IPS DF 4.7 (cell line): Measurements from ENCODE around the gene TAF9B.
"Not testable (repeated sequence)": the region's sequence is repeated elsewhere in the genome, so short reads cannot be mapped to it uniquely, and the experiment has no call there.

Experiments
- DNase-seq: peaks from one replicate; pipeline ENCODE4 v3.0.0-alpha.2; 2013; ENCODE audit warnings: low spot score; ENCODE audit errors: extremely low read depth

Gene TAF9B, protein sequence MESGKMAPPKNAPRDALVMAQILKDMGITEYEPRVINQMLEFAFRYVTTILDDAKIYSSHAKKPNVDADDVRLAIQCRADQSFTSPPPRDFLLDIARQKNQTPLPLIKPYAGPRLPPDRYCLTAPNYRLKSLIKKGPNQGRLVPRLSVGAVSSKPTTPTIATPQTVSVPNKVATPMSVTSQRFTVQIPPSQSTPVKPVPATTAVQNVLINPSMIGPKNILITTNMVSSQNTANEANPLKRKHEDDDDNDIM

DNA sequence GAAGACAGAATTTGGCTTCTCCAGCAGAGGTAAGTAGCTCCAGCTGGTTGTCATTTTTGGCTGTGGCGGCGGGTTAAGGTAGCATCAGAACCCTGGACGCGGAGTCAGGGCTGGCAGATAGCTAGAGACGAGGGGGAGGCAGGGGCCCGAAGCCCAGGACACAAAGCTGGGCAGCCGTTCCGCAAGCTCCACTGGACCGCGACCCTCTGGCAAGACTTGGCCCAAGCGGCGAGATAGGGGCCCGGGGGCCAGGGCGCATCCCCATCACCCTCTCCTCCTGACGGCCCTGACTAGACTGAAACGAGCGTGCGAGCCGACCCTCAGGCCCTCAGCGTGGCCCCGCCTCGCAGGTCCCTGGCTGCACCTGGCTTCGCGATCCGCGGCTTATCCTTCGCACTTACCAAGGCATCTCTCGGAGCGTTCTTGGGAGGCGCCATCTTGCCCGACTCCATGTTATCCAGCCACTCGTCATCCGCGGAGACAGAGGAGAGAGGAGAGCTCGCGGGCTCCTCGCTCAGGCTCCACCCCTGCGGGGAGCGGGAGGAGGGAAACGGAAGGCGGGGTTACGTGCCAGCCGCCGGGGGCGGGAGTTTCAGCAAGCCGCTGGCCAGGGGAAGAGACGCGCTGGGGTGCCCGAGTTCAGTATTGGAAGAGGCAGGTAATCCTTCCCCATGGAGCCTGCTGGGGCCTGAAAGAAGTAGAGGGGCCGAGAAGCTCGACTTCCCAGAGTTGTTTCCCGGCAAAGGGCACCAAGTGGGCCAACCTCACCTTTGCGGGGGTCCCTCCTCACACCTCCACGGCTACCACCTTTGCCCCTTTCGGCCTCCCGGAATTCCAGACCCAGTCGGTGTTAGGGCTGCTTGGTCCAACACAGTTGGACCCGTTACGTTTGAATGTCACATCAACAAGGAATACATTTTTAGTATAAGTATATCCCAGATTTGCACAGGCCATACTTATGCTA, at the start of gene TAF9B:
TAF9B (minus strand) TSS at position 491 of the 964 bp plus-strand sequence; CDS start at position 452, 39 bp downstream.
- no peak for DNase-seq

DNA sequence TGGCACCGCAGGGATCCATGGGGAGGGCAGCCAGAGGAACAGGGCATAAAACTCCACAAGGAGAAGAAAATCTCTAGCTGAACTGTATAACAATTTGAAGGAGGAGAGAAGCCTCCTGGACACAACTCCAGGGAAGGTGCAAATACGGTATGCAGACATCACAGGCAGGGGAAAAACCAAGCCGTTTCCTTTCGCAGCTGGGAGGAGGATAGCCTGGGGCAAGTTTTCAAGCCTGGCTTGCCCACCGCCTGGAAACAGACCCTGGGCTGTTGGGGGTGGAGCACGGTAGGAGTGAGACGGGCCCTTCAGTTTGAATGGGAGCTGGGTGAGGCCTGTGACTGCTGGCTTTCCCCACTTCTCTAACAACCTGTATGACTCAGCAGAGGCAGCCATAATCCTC, 43.4 kb upstream of the TAF9B start:
- no peak for DNase-seq

GRCh38 chrX:78181307-78181706, 41.9 kb upstream of the TAF9B start:
- DNase-seq = no peak

DNA sequence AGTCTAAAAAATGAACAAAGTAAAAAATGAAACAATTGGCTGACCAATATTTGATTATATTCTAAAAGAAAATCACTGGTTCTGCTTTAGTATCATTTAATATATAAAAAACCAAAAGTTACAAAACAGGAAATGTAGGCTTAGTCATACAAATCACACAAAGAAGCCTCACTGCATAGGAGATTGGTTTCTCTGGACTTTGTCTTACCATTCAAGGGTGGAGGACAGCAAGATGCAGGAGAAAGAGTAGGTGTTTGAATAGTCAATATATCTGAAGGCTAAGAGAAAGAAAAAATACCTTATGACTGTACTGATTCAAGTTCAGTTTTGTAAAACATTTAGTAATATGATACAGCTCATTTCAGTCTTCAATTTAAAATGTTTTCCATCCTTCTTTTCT, 28.6 kb upstream of the TAF9B start:
- no peak for DNase-seq

- no peak for DNase-seq
Observed at GRCh38 chrX:78165425-78165824, 26.0 kb upstream of the TAF9B start.

GRCh38 chrX:78163175-78163574, 23.7 kb upstream of the TAF9B start:
- not testable (repeated sequence) for DNase-seq

DNA sequence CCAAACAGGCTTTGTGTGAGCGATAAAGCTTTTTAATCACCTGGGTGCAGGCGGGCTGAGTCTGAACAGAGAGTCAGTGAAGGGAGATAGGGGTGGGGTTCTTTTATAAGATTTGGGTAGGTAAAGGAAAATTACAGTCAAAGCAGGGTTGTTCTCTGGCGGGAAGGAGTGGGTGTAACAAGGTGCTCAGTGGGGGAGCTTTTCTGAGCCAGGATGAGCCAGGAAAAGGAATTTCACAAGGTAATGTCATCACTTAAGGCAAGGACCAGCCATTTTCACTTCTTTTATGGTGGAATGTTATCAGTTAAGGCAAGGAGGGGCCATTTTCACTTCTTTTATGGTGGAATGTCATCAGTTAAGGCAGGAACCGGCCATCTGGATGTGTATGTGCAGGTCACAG, 21.3 kb upstream of the TAF9B start:
- not testable (repeated sequence) for DNase-seq

GRCh38 chrX:78157846-78158245, 18.4 kb upstream of the TAF9B start:
- DNase-seq = not testable (repeated sequence)

GRCh38 chrX:78157373-78157772, 17.9 kb upstream of the TAF9B start:
- not testable (repeated sequence) for DNase-seq

- DNase-seq = not testable (repeated sequence)
Observed at GRCh38 chrX:78147002-78147540, 7.6 kb upstream of the TAF9B start.

DNA sequence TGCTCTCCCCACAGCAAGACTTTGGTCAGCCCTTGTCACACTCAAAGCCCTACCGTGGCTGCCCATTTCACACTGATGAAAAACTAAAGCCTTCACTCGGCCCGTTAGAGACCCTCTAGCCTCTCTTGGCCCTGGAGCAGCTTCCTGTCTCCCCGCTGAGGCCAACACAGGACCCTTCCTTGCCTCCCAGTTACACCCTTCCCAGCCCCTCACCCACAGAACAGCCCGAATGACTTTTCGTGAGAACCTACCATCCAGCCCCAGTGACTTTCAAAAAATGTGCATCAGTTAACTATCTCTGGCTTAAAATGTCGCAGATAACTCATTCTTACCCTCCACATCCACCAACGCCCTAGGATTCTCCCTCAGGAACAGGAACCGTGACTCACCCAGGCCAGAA, 756 bp upstream of the TAF9B start:
- no peak for DNase-seq

- DNase-seq = no peak
Observed at GRCh38 chrX:78133238-78133960, 6.1 kb downstream of the TAF9B start.

- DNase-seq = no peak
Observed at GRCh38 chrX:78131117-78131516, 8.3 kb downstream of the TAF9B start.

DNA sequence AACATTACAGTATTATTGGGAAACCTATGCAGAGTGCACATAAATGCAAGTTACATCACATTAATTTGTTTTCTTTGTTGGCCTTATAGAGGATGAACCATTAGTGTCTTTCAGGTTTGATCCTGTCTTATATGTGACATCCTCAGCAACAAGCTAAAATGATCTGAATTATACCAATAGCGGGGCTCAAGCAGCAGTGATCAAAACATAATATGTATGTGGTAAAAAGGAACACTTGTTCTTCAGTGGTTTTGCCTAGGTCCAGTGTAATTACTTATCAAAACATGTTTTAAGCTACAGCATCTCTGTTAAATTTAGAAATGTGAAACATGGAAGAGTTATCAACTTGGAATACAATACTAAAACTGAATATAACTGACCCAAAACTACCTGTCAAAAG, 9.1 kb downstream of the TAF9B start:
- no peak for DNase-seq

DNA sequence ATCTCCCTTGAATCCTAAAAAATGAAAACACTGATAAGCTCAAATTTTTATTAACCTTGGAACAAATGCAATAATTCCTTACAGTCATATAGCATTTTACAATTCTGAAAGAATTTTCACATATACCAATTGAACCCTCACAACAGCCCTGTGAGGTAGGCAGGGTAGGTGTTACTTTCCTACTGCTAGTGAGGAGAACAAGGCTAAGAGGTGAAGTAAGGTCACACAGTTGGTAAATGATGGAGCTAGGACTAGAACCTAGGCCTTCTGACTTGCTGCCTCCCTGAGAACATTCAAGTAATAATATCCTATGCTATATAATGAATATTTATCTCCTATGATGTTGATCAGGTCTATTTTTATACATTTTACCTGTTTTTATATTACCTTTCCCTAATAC, 9.7 kb downstream of the TAF9B start:
- no peak for DNase-seq

DNA sequence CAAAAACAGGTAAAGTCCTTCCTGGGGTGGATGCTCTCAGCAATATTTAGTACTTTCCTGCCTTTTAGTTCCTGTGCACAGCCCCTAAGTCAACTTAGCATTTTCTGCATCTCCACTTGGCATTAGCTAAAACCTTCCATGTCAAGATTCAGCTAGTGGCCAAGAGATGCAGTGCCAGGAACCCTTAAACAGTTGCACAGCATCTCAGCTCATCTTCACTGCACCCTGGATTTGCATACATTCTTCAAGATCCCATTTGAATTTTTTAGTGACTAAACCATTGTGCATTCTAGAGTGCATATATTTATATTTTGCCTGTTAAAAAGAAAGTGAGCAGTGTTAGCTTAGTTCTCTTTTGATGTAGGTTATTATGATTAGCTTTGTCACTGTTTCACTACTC, 13.7 kb downstream of the TAF9B start:
- not testable (repeated sequence) for DNase-seq

DNA sequence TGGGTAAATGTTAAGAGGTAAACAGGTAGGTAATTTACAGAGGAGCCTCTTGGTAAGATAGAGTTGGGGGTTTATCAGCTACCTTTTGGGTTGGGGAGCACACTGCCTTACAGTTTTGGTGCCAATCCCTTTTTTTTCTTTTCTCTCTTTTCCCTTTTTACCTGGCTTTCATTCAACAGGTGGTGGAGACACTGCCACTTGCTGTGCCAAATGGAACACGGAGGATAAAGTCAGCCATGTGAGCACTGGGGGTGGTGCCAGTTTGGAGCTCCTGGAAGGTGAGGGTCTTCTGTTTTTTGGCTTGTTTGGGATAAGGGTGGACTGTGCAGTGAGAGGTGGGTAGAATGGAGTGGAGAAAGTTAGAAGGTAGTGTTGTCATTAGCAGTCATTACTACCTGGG, 14.3 kb downstream of the TAF9B start:
- DNase-seq = no peak

GRCh38 chrX:78124307-78124706, 15.1 kb downstream of the TAF9B start:
- DNase-seq = no peak

DNA sequence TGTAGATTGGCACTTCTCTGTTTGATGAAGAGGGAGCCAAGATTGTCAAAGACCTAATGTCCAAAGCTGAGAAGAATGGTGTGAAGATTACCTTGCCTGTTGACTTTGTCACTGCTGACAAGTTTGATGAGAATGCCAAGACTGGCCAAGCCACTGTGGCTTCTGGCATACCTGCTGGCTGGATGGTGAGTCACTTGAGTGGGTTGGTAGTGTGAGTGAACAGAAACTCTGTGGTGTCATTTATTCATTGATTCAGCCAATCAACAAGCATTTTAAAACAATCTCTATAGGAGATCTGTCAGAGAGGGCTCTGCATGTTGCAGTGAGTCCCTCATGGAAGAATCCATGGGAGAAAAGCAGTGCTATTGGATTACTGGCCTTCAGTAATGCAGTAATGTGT, 16.3 kb downstream of the TAF9B start:
- no peak for DNase-seq

DNA sequence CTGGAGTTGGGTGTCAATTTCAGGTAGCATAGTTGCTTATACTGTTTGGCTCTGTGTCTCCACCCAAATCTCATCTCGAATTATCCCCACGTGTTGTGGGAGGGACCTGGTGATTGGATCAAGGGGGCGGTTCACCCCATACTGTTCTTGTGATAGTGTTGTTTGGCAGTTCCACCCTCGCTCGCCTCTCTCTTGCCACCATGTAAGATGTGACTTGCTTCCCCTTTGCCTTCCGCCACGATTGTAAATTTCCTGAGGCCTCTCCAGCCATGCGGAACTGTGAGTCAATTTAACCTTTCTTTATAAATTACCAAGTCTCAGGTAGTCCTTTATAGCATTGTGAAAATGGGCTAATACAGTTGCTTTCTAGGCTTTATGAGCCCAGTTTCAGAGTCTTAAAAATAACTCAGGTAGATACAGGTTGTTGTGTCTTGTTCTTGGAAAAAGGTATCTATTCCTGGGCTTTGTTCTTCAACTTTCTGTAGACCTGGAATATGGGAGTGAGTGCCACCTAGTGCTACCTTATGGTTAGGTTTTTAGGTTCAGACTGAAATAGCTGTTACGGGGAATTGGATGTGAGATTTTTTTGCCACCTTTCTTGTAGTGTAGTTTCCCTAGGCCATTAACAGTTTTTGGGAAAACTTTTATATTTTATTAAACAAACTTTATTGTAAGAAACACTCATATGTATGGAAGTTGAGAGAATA, 19.8 kb downstream of the TAF9B start:
- no peak for DNase-seq

GRCh38 chrX:78118628-78119027, 20.8 kb downstream of the TAF9B start:
- no peak for DNase-seq
